NCI-H82 treated with DMSO at 0.1 percent for 48 hours (cell line): ENCODE results near the gene CCDC89.
"Not testable (repeated sequence)": the region's sequence is repeated elsewhere in the genome, so short reads cannot be mapped to it uniquely, and the experiment has no call there.

Experiments
- DNase-seq: peaks from one replicate; lab custom pipeline; 2025; ENCODE audit not compliant: unreplicated experiment; lab: John Stamatoyannopoulos, UW

Gene CCDC89

GRCh38 chr11:85694385-85694980 lies 8.5 kb upstream of the CCDC89 start:
- DNase-seq, result peak; percentile 5

DNA sequence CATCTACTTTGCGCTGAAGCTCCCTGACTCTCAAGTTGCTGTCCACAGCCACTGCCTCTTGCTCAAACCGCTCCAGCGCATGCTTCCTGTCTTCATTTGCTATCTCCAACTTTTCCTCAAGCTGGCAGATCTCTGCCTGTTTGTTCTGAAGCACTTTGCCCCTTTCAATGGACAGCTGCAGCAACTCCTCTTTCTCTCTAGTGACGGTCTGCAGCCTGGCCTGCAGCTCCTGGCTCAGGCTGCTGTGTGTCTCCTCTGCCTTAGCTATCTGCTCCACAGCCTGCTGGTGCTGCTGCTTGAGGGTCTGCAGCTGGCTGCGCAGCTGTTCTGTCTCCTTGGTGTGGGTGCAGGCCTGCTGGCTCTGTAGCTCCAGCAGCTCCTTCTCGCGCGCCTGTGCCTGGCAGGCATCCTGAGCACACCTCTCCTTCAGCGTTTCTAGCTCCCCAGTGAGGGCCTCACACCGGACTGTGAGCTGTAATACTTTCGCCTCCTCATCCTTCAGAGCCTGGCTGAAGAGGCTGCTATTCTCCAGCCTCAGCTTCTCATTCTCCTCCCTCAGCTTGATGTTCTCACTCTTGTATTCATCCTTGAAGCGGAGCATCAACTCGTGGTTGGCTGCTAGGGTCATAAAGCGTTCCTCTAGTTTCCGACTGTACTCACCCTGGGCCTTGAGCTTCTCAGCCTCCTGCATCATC lies 723 bp downstream of the CCDC89 start:
- DNase-seq, result no peak

- DNase-seq, result no peak
Observed at GRCh38 chr11:85682330-85683305, 3.4 kb downstream of the CCDC89 start.

DNA sequence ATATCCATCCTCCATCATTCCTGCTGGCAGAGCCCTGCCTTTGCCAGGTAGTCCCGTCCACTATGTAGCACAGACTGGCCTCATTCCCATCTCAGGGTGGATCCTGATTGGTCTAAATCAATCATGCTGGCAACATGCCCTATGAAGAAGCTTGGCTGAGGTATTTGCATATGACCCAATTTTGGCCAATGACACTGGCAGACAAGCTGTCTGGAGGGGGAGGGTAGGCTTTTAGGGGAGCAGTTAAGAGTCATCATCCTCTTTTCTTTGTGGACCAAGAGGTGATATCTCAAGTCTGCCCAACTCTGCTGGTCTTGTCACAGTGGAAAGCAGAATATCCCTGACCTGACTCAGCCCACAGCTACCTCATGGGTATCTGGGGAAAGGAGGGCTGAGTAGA lies 5.1 kb downstream of the CCDC89 start:
- DNase-seq, result peak; percentile 46

DNA sequence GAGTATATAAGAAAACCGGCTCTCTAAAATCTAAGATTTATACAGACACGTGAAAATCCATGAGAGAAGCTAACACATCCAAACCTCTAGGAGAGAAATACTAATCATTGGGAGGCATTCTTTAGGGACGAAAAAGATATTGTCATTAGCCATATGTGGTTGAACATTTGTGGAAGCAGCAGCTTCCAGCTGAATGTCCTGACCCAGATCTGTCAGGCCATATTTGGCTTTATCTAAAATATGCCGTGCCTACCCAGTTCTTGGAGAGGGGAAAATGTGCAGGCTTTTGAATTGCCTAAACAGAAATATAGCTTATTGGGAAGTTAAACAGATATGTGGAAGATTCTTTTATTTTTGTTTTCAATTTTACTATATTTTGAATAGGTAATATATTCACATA lies 6.4 kb downstream of the CCDC89 start:
- no peak for DNase-seq

DNA sequence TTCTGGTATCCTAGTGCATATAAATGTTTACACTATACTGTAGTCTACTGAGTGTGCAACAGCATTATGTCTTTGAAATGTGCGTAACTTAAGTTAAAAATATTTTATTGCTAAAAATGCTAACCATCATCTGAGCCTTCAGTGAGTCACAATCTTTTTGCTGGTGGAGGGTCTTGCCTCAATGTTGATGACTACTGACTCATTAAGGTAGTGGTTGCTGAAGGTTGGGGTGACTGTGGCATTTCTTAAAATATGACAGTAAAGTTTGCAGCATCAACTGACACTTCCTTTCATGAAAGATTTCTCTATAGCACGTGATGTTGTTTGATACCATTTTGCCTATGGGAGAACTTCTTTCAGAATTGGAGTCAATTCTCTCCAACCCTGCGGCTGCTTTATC lies 12.6 kb downstream of the CCDC89 start:
- DNase-seq, result no peak

DNA sequence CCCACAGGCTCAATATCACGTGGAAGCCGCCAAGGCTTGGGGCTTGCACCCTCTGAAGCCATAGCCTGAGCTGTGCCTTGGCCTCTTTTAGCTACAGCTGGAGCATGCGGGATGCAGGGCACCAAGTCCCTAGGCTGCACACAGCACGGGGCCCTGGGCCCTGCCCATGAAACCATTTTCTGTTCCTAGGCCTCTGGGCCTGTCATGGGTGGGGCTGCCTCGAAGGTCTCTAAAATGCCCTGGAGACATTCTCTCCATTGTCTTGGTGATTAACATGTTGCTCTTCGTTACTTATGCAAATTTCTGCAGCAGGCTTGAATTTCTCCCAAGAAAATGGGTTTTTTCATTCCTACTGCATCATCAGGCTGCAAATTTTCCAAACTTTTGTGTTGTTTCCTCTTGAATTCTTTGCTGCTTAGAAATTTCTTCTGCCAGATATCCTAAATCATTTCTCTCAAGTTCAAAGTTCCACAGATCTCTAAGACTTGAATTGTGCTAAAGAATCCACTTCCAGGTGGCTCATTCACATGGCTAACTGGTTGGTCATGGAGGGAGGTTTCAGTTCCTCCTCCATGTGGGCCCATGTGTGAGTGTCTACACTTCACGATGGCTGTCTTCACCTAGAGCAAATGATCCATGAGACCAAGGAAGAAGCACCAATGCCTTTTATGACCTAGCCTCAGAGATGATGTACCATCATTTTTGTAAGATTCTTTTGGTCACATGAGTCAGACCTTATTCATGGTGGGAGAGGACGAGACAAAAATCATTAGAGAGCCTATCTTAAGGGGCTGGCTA lies 13.7 kb downstream of the CCDC89 start:
- no peak for DNase-seq

DNA sequence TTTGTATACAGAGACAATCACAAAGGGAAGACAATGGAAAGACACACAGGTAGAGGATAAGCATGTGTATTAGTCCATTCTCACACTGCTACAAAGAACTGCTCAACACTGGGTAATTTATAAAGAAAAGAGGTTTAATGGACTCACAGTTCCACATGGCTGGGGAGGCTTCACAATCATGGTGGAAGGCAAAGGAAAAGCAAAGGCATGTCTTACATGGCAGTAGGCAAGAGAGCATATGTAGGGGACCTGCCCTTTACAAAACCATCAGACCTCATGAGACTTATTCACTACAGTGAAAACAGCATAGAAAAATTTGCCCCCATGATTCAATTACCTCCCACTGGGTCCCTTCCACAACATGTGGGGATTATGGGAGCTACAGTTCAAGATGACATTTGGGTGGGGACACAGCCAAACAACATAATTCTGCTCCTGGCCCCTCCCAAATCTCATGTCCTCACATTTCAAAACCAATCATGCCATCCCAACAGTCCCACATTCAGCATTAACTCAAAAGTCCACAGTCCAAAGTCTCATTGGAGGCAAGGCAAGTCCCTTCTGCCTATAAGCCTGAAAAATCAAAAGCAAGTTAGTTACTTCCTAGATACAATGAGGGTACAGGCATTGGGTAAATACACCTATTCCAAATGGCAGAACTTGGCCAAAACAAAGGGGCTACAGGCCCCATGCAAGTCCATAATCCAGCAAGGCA lies 14.9 kb downstream of the CCDC89 start:
- not testable (repeated sequence) for DNase-seq

DNA sequence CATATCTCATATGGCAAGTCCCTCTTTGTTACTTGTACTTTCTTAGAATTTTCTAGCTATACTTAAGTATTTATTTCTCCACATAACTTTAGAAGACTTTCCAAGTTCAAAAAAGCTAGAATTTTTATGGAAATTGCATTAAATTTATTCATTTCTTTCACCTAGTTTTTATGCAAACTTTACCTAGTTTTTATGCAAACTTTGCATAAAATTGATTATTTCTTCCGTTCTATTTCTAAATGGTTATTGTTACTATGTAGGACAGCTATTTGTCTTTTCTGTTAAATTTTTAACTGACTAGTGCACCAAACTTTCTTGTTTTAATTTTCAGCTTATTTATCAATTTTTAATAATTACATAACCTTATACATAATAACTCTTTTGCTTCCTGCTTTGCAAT lies 17.8 kb downstream of the CCDC89 start:
- DNase-seq, result no peak

DNA sequence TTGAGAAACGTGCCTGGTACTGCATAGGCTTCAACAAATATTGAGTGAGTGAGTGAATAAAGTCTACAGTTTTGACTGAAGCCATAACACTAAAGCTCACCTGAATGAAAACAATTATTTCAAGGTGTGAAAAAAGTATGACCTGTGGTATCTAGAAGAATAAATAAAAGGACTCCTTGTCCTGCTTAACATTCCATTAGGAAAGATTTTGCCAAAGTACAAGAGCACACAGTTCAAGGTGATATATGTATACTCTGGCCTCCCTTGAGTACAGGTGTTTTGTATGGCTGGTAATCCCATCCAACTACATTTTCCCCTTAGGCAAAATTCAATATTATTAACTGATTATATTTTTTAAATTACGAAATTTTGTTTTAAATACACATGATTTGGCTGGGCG lies 19.3 kb downstream of the CCDC89 start:
- no peak for DNase-seq

- no peak for DNase-seq
Observed at GRCh38 chr11:85665733-85666132, 20.3 kb downstream of the CCDC89 start.

- DNase-seq, result peak; percentile 87
Observed at GRCh38 chr11:85664615-85665481, 21.1 kb downstream of the CCDC89 start, which contains the start of gene CREBZF. Gene CREBZF, minus strand, starts transcription at chr11:85665129. Its CDS starts 254 bp downstream, at chr11:85664875.

DNA sequence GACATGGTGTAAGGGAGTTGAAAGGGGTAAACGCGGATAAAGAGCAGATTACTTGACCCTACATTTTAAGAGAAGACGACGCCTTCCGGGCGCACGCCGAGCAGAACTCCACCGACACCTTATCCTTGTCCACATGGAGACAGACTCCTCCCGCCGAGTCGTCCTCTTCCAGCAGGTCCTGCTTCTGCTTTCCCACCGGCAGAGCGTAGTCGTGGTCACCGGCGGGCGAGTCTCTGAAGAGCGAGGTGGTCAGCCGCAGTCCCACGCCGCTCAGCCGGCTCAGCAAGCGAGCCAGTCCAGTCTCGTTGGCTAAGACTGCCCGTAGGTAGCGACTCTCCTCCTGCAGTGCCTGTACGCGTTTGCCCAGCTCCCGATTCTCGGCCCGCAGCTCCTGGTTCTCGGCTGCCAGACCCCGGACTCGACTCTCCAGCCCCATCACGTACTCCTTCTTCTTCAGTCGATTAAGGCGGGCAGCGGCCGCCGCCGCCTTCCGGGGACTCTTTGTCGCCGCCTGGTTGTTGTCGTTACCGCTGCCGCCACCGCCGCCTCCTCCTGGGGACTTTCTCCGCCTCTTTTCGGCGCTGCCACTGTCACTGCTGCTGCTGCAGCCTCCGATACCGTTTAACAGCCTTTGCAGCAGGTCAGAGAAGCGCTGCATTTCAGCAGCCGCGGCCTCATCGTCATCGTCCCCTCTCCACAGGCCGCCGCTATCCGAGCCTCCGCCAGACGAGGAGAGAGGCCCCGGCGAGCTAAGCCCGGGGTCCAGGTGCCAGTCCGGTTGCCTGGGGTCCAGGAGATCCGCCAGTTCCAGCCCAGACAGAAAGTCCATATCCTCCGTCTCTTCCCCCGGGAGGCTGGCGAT lies 22.0 kb downstream of the CCDC89 start:
- peak; percentile 30 for DNase-seq

DNA sequence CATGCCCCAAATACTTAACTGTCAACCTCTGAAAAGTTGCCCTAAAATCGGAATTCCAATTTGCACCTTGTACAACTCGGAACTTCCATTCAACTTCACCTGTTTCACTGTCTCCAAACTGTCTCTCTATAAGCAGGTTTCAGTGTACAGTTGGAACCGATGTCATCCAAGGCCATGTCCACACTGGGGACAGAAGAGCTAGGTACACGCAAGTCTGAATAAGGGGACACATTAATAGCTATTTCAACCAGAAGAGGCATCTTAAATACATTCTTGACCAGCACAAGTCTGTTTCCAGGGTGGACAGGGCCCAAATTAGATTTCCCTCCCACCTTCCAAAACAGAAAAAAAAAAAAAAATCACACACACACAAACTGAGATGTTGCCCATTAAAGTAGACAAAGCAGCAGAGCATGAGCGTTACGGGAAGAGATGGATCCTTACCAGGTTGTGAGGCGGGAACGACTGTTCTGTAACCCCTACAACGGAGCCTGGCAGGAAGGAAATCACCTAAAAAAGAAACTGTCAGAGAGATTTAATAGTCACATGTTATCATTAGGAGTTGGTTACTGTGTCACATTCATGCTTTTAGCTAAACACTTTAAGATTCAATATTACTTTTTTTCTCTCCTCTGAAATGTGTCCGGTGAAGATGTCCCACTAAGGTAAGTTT lies 22.8 kb downstream of the CCDC89 start:
- no peak for DNase-seq

DNA sequence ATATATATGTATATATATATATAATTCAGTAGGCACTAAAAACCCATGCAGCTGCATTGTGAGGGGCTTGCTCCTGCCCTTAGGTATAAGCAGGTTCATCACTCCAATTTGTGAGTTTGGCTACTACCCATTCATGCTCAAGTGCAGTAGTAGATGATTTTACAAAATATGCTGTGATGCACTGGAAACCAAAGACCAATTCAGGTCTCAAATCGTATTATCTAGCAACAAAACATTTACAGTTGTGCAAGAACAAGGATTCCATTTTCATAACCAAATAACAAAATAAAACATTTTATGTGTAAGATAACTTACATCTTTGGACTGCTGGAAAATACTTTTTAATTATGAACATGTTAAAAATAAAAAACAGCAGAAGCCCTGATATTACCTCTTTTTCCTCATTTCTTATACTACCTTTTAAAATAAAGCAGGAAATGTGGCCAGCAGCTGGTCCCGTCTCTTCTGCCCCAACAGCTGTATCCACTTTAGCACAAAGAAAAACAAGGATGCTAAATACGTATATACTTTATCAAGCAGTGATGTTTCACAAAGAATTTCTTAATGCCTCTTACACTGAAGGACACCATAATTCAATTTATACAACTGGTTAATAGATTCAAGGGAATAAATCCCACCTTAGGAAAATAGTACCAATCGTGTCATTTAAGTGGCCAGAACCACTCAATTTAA lies 23.9 kb downstream of the CCDC89 start:
- no peak for DNase-seq

DNA sequence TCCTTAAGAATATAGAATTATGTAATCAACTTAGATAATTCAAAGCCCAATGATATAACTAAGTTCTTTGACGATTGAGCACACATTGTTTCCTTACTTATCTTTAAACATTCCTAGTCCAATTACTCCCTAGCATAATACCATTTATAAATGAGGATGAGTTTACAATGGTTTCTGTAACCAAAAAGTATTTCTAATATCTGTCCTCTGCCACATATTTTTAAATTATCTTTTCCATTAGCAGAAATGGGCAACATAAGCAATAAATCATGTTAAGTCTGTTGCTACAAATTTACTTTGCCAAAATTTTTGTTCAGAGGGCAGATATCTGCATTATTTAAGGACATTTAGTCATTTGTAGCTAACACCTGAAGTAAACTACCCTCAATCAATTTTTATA lies 27.8 kb downstream of the CCDC89 start:
- DNase-seq, result no peak

DNA sequence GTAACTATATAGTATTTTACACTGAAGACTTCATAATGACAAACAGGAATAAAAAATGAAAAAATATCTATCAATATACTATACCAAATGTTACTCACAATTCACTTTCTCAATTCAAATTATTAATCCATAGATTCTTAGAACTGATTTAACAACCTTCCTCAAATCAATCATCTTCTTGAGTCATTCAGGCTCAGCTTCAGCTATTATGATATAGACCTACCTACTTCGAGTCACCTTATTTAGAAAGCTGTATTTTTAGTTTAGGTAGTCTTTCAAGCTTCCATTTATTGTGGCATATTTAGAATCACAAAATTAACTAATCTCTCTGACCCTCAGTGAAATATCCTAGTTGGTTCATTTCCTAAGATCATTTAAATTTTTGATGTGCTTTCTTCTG lies 29.2 kb downstream of the CCDC89 start:
- no peak for DNase-seq
